ENCODE data around the gene ADPRHL1. TPM values are rescaled to one million over a fixed set of nuclear protein-coding genes. Genes with fewer than 3 reads are reported as not detected.
"Not testable (repeated sequence)": the region's sequence is repeated elsewhere in the genome, so short reads cannot be mapped to it uniquely, and the experiment has no call there.

Gene ADPRHL1
- total RNA-seq, 2 experiments from 2014 or later: 0.42 to 0.47 TPM

DNA sequence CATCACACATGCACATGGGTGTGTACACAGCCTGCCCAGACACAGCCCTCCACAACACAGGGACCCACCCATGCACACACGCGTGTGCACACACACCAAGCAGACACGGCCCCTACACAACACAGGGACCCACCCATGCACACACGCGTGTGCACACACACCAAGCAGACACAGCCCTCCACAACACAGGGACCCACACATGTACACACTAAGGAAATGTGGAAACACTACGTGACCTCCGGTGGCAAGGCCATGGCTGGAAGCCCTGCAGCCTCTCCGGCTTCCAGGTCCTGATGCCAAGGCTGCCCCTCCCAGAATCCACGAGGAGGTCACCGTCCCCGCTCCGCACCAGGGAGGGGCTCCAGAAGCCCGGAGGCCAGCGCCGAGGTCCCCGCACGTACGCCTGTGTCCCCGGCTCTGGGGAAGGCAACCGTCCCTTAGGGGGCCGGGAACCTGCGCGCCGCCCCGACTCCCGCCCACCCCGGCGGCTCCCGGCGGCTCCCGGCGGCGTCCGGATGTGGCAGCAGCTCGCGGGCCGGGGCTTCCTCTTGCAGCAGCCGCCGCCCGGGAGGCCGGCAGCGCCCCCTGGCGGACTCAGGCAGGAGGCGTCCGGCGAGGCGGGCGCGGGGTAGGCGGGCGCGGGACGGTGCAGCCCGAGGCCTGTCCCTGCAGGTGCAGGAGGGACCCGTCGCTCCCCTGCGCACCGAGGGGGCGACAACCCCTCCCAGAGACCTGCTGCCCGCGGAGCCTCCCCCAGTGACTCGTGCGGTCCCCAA is 59.5 kb downstream of the ADPRHL1 start:
- H3K36me3 ChIP-seq (ENCODE audit: insufficient read depth, low read length): no peaks in the 10 kb centered on the region
- DNase-seq: peak; percentile 63 to 92 (median 80)
- no peaks in the 10 kb centered on the region for H3K36me3 Mint-ChIP-seq (ENCODE audit: low read depth)
- H3K4me3 ChIP-seq (ENCODE audit: low read length): peak overlapping the region; percentile 73
- H3K9me3 ChIP-seq (ENCODE audit: control insufficient read depth in 1 of 2, insufficient read depth in 1 of 2, low read length in 2 of 2): peaks cover 0 to 5% of the 10 kb centered on the region in 2 experiments
- no peaks in the 10 kb centered on the region for H3K27me3 ChIP-seq (ENCODE audit: control insufficient read depth in 1 of 2, insufficient read depth in 2 of 2, low read length in 2 of 2)
- H3K9me3 Mint-ChIP-seq: no peaks in the 10 kb centered on the region
- ChIA-PET CTCF (interaction anchor here (0.6 to 0.8 kb wide), 11 partner anchors 16 to 456 kb away, joined by 3 to 6 read pairs (median 3); partner anchors contain the start of gene LAMP1), POLR2A (interaction anchor here (1.0 kb wide), 2 partner anchors 97 to 184 kb away, joined by 4 to 5 read pairs; partner anchors contain the start of genes CUL4A and LAMP1)
- TF ChIP-seq, protein P1, sequence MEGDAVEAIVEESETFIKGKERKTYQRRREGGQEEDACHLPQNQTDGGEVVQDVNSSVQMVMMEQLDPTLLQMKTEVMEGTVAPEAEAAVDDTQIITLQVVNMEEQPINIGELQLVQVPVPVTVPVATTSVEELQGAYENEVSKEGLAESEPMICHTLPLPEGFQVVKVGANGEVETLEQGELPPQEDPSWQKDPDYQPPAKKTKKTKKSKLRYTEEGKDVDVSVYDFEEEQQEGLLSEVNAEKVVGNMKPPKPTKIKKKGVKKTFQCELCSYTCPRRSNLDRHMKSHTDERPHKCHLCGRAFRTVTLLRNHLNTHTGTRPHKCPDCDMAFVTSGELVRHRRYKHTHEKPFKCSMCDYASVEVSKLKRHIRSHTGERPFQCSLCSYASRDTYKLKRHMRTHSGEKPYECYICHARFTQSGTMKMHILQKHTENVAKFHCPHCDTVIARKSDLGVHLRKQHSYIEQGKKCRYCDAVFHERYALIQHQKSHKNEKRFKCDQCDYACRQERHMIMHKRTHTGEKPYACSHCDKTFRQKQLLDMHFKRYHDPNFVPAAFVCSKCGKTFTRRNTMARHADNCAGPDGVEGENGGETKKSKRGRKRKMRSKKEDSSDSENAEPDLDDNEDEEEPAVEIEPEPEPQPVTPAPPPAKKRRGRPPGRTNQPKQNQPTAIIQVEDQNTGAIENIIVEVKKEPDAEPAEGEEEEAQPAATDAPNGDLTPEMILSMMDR (IDR thresholded peaks at IDR 0.05): peak; percentile 73
- no peak overlapping the region for H3K27ac ChIP-seq (ENCODE audit: low read depth in 1 of 2, low read length in 2 of 2)
- peak; percentile 96 for ATAC-seq (ENCODE audit: poor library complexity)
- peaks cover 11% of the 10 kb centered on the region for H3K4me1 ChIP-seq (ENCODE audit: insufficient read depth, low read length)
- peaks cover 6% of the 10 kb centered on the region for H3K4me1 Mint-ChIP-seq (ENCODE audit: low read depth)
- peak overlapping the region; percentile 89 for H3K4me3 Mint-ChIP-seq
- intact Hi-C loops (cut with DNase I, micrococcal nuclease): loop anchor here (1.0 to 5.0 kb wide), 4 partner anchors 97 to 451 kb away; partner anchors contain the start of genes CUL4A (in 1 of the 2), LAMP1 (in 1 of the 2) and PCID2 (in 1 of the 2)
- no peaks in the 10 kb centered on the region for H3K27me3 Mint-ChIP-seq
- H3K27ac Mint-ChIP-seq: no peak overlapping the region

DNA sequence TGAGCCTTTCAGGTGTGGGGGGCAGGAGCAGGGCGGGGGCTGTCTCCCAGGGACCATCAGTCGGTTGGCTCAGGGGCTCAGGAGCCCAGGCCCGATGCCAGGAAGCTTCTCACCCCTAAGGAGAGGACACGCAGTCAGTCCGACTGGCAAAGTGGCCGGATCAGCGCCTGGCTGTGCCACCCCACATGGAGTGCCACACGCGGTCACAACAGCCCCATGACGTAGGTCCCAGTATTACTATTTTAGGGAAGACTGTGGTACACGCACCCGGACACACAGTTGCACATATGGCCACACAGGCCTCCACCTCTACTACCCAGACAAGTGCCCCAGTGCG is 60.1 kb downstream of the ADPRHL1 start:
- CTCF ChIA-PET: no interaction called here
- no peak overlapping the region for H3K27ac ChIP-seq (ENCODE audit: low read depth in 1 of 2, low read length in 2 of 2)
- ATAC-seq (ENCODE audit: poor library complexity): no peak
- peaks cover 11% of the 10 kb centered on the region for H3K4me1 ChIP-seq (ENCODE audit: insufficient read depth, low read length)
- TF ChIP-seq, protein P1 (IDR thresholded peaks at IDR 0.05): no peak
- peak overlapping the region; percentile 73 for H3K4me3 ChIP-seq (ENCODE audit: low read length)
- intact Hi-C loops (cut with DNase I, micrococcal nuclease): loop anchor here in 1 of 2 experiments (2.0 to 5.0 kb wide), 2 partner anchors 96 to 186 kb away; partner anchors contain the start of genes CUL4A, LAMP1 and PCID2
- no peaks in the 10 kb centered on the region for H3K27me3 ChIP-seq (ENCODE audit: control insufficient read depth in 1 of 2, insufficient read depth in 2 of 2, low read length in 2 of 2)
- Mint-ChIP-seq H3K9me3 (no peaks in the 10 kb centered on the region), H3K36me3 (ENCODE audit: low read depth) (no peaks in the 10 kb centered on the region), H3K4me3 (peak overlapping the region; percentile 89), H3K27me3 (no peaks in the 10 kb centered on the region), H3K27ac (no peak overlapping the region), H3K4me1 (ENCODE audit: low read depth) (peaks cover 6% of the 10 kb centered on the region)
- H3K36me3 ChIP-seq (ENCODE audit: insufficient read depth, low read length): no peaks in the 10 kb centered on the region
- DNase-seq: peak in 1 of 14 experiments; percentile 13
- H3K9me3 ChIP-seq (ENCODE audit: control insufficient read depth in 1 of 2, insufficient read depth in 1 of 2, low read length in 2 of 2): peaks cover 3 to 5% of the 10 kb centered on the region in 2 experiments
- POLR2A ChIA-PET: no interaction called here

DNA sequence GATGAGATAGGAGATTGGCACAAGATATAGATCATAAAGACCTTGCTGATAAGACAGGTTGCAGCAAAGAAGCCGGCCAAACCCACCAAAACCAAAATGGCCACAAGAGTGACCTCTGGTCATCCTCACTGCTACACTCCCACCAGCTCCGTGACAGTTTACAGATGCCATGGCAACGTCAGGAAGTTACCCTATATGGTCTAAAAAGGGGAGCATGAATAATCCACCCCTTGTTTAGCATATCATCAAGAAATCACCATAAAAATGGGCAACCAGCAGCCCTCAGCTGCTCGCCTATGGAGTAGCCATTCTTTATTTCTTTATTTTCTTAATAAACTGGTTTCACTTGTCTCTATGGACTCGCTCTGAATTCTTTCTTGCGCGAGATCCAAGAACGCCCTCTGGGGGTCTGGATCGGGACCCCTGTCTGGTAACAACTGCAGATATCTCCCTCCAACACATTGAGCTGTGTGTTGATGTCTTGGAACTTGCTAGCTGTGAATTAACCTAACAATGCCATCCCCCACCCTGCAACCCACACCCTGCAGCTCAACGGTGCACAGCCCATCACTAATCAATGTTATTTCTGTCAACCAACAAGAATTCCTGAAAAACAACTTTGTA is 62.3 kb downstream of the ADPRHL1 start:
- H3K4me3 ChIP-seq (ENCODE audit: low read length): no peak overlapping the region
- no peaks in the 10 kb centered on the region for H3K27me3 ChIP-seq (ENCODE audit: control insufficient read depth in 1 of 2, insufficient read depth in 2 of 2, low read length in 2 of 2)
- H3K4me1 Mint-ChIP-seq (ENCODE audit: low read depth): peaks cover 11% of the 10 kb centered on the region
- H3K27ac ChIP-seq (ENCODE audit: low read depth in 1 of 2, low read length in 2 of 2): no peak overlapping the region
- H3K4me1 ChIP-seq (ENCODE audit: insufficient read depth, low read length): peaks cover 11% of the 10 kb centered on the region
- ChIA-PET POLR2A (interaction anchor here (0.6 kb wide), 1 partner anchor 108 kb away, joined by 3 read pairs; no protein-coding TSS in a partner anchor), CTCF (no interaction called here)
- TF ChIP-seq, protein P1 (IDR thresholded peaks at IDR 0.05): no peak
- H3K27ac Mint-ChIP-seq: no peak overlapping the region
- no peak overlapping the region for H3K4me3 Mint-ChIP-seq
- DNase-seq (no peak), ATAC-seq (ENCODE audit: poor library complexity) (no peak)
- no peaks in the 10 kb centered on the region for H3K36me3 Mint-ChIP-seq (ENCODE audit: low read depth)
- H3K9me3 Mint-ChIP-seq: no peaks in the 10 kb centered on the region
- H3K36me3 ChIP-seq (ENCODE audit: insufficient read depth, low read length): no peaks in the 10 kb centered on the region
- H3K27me3 Mint-ChIP-seq: no peaks in the 10 kb centered on the region
- H3K9me3 ChIP-seq (ENCODE audit: control insufficient read depth in 1 of 2, insufficient read depth in 1 of 2, low read length in 2 of 2): peaks cover 3 to 5% of the 10 kb centered on the region in 2 experiments
- intact Hi-C loops (cut with DNase I, micrococcal nuclease): loop anchor here in 1 of 2 experiments (5.0 kb wide), 1 partner anchor 184 kb away; the partner anchor contains the start of genes CUL4A and PCID2

DNA sequence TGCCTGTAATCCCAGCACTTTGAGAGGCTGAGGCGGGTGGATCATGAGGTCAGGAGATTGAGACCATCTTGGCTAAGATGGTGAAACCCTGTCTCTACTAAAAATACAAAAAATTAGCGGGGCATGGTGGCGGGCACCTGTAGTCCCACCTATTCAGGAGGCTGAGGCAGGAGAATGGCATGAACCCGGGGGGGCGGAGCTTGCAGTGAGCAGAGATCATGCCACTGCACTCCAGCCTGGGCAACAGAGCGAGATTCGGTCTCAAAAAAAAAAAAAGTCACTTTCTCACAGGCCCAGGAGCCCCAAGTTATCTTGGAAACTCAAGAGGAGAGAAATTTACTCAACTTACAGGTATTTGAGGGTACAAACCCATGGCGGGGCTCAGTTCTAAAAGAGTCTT is 63.7 kb downstream of the ADPRHL1 start:
- CTCF ChIA-PET; H3K36me3 Mint-ChIP-seq (ENCODE audit: low read depth); H3K9me3 Mint-ChIP-seq; intact Hi-C loops (cut with DNase I, micrococcal nuclease); H3K27me3 Mint-ChIP-seq; H3K4me3 ChIP-seq (ENCODE audit: low read length); H3K27ac ChIP-seq (ENCODE audit: low read depth in 1 of 2, low read length in 2 of 2); POLR2A ChIA-PET; H3K9me3 ChIP-seq (ENCODE audit: control insufficient read depth in 1 of 2, insufficient read depth in 1 of 2, low read length in 2 of 2); ATAC-seq (ENCODE audit: poor library complexity); H3K27ac Mint-ChIP-seq; H3K4me3 Mint-ChIP-seq; H3K36me3 ChIP-seq (ENCODE audit: insufficient read depth, low read length); H3K27me3 ChIP-seq (ENCODE audit: control insufficient read depth in 1 of 2, insufficient read depth in 2 of 2, low read length in 2 of 2); DNase-seq: not testable (repeated sequence)
- H3K4me1 ChIP-seq (ENCODE audit: insufficient read depth, low read length): peaks cover 11% of the 10 kb centered on the region
- H3K4me1 Mint-ChIP-seq (ENCODE audit: low read depth): peaks cover 24% of the 10 kb centered on the region

Data from CD4-positive, alpha-beta T cell (primary cell).